ENCODE data around the gene TMEM139.

Gene TMEM139

DNA sequence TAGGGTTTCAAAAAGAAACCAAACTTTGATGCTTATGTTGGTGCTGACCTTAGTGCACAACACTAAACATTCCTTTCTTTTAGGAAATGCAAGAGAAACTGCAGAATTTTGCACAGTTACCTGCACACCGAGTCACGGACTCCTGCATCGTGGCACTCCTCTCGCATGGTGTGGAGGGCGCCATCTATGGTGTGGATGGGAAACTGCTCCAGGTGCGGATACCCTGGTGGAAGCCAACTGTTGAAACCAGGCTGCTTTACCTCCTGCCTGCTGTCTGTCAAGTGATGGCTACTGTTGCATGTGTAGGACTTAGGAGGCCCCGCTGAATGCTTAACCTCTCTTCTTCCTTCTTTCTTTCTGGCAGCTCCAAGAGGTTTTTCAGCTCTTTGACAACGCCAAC, 15.1 kb downstream of the TMEM139 start:
- Histone ChIP-seq H3K4me1 (ENCODE audit: control insufficient read depth, insufficient read depth, low read length) (no peaks in the 10 kb centered on the region), H3K9me3 (ENCODE audit: control insufficient read depth, insufficient read depth, low read depth, low read length) (no peaks in the 10 kb centered on the region), H3K27ac (ENCODE audit: extremely low read depth, low read depth, low read length) (no peak overlapping the region), H3K4me3 (ENCODE audit: low read depth, low read length) (no peak overlapping the region), H3K36me3 (ENCODE audit: control insufficient read depth in 2 of 2, insufficient read depth in 1 of 2, low read length in 2 of 2) (peaks cover 25 to 94% of the 10 kb centered on the region in 2 experiments; a peak in 2 of 3 replicates)
- no peak for TF ChIP-seq ZXDB (tag by site-specific recombination; IDR thresholded peaks at IDR 0.05)
- TF ChIP-seq ZBTB26 (tag by site-specific recombination; optimal IDR thresholded peaks at IDR 0.05) = no peak
- TF ChIP-seq KLF9 (tag by site-specific recombination; IDR thresholded peaks at IDR 0.05; ENCODE audit: low read depth) = no peak
- TF ChIP-seq ZBTB44 (tag by site-specific recombination; IDR thresholded peaks at IDR 0.05) = 0 out of 2 replicates have a peak, but pooled peaks have one; percentile 24
- TF ChIP-seq ZNF19 (tag by site-specific recombination; IDR thresholded peaks at IDR 0.05; ENCODE audit: low read depth) = no peak
- TF ChIP-seq ZBTB7A (tag by site-specific recombination; IDR thresholded peaks at IDR 0.05; ENCODE audit: low read depth) = no peak
- no peak for TF ChIP-seq ZBTB6 (tag by site-specific recombination; IDR thresholded peaks at IDR 0.05)
- no peak for TF ChIP-seq SETDB1 (IDR thresholded peaks at IDR 0.05; ENCODE audit: insufficient read length, low read length)
- peak; percentile 81 for TF ChIP-seq SCRT2 (tag by site-specific recombination; IDR thresholded peaks at IDR 0.05)
- TF ChIP-seq MEIS1 (CRISPR knock-in tag; IDR thresholded peaks at IDR 0.05; ENCODE audit: borderline replicate concordance) = no peak
- TF ChIP-seq CTCF (tag by site-specific recombination; IDR thresholded peaks at IDR 0.05) = peak; percentile 20; the same call in 1 of the 2 replicates
- no peak for TF ChIP-seq ZNF426 (tag by site-specific recombination; IDR thresholded peaks at IDR 0.05)
- TF ChIP-seq ZNF341 (tag by site-specific recombination; IDR thresholded peaks at IDR 0.05; ENCODE audit: low read depth) = no peak
- TF ChIP-seq, protein P1, sequence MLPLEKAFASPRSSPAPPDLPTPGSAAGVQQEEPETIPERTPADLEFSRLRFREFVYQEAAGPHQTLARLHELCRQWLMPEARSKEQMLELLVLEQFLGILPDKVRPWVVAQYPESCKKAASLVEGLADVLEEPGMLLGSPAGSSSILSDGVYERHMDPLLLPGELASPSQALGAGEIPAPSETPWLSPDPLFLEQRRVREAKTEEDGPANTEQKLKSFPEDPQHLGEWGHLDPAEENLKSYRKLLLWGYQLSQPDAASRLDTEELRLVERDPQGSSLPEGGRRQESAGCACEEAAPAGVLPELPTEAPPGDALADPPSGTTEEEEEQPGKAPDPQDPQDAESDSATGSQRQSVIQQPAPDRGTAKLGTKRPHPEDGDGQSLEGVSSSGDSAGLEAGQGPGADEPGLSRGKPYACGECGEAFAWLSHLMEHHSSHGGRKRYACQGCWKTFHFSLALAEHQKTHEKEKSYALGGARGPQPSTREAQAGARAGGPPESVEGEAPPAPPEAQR (tag by site-specific recombination; IDR thresholded peaks at IDR 0.05) = no peak
- peak; percentile 60; the same call in 1 of the 2 replicates for TF ChIP-seq SCRT1 (tag by site-specific recombination; IDR thresholded peaks at IDR 0.05; ENCODE audit: borderline replicate concordance)
- no peak for TF ChIP-seq ZNF302 (tag by site-specific recombination; IDR thresholded peaks at IDR 0.05; ENCODE audit: low read depth)
- no peak for TF ChIP-seq ZNF792 (tag by site-specific recombination; IDR thresholded peaks at IDR 0.05)
- TF ChIP-seq ZNF654 (tag by site-specific recombination; IDR thresholded peaks at IDR 0.05; ENCODE audit: low read depth) = 0 out of 2 replicates have a peak, but pooled peaks have one; percentile 4
- POLR2A ChIA-PET = interaction anchor here (1.1 to 1.2 kb wide), 2 partner anchors 12 to 80 kb away, joined by 3 to 5 read pairs; partner anchors contain the start of gene CASP2
- CTCF ChIA-PET = interaction anchor here (0.6 to 3.3 kb wide), 34 partner anchors 10 to 655 kb away, joined by 3 to 49 read pairs (median 4); partner anchors contain the start of genes CASP2, CLCN1 and GSTK1

All from HEK293 (cell line).